IMR-90 (cell line): ENCODE data around the gene METTL15. TPM values are rescaled to one million over a fixed set of nuclear protein-coding genes. Genes with fewer than 3 reads are reported as not detected.

ENCODE experiments used
- ATAC-seq: fragments of 200-7000 bp; cut with Tn5 transposase; 2 replicates; pipeline ENCODE4 v1.9.1; 2020; ENCODE audit warnings: low read depth, mild to moderate bottlenecking, moderate library complexity
- BruUV-seq: library from RNA; stranded (reverse); fragments of 400-500 nt; replicated peaks from 2 replicates; lab custom pipeline; 2021; lab: Mats Ljungman, UMichigan
- CTCF ChIA-PET: fragments of 300-600 bp; formaldehyde crosslinking; extraction: SDS; loops from one replicate; lab custom pipeline; 2021; ENCODE audit warnings: antibody characterized with exemption; lab: Yijun Ruan, JAX
- POLR2A ChIA-PET: fragments of 300-600 bp; sonication (Branson Sonifier 250); formaldehyde crosslinking; loops from one replicate; lab custom pipeline; 2022; ENCODE audit warnings: antibody characterized with exemption; ENCODE audit not compliant: unreplicated experiment; lab: Charles Lee
- DNase-seq: peaks from one replicate; pipeline ENCODE4 v3.0.0; 2013
- H2AFZ ChIP-seq: replicated peaks from 2 replicates; pipeline ENCODE3; 2013; ENCODE audit warnings: low read length, mild to moderate bottlenecking; ENCODE audit not compliant: poor library complexity
- H2AK5ac ChIP-seq: 2 replicates; pipeline ENCODE4 v1.6.1; 2013; ENCODE audit warnings: low read depth, low read length, inconsistent platforms
- H2AK9ac ChIP-seq: replicated peaks from 2 replicates; pipeline ENCODE3; 2013; ENCODE audit warnings: mild to moderate bottlenecking, low read depth, low read length, moderate library complexity; ENCODE audit not compliant: poor library complexity
- H2BK120ac ChIP-seq: 2 replicates; pipeline ENCODE4 v1.6.1; 2013; ENCODE audit warnings: low read depth, low read length, inconsistent platforms
- H2BK15ac ChIP-seq: 3 replicates; pipeline ENCODE4 v1.6.1; 2013; ENCODE audit warnings: low read depth, low read length, inconsistent platforms
- H2BK20ac ChIP-seq: 2 replicates; pipeline ENCODE4 v1.6.1; 2013; ENCODE audit warnings: low read depth, mild to moderate bottlenecking, inconsistent platforms, low read length, moderate library complexity
- H2BK5ac ChIP-seq: 2 replicates; pipeline ENCODE4 v1.6.1; 2013; ENCODE audit warnings: mild to moderate bottlenecking, low read depth, low read length, inconsistent platforms; ENCODE audit not compliant: poor library complexity, severe bottlenecking
- H3K14ac ChIP-seq: replicated peaks from 2 replicates; pipeline ENCODE4 v1.6.1; 2013; ENCODE audit warnings: low read depth, low read length, inconsistent platforms
- H3K18ac ChIP-seq: 2 replicates; pipeline ENCODE4 v1.6.1; 2013; ENCODE audit warnings: low read depth, low read length, control low read depth
- H3K23ac ChIP-seq: 2 replicates; pipeline ENCODE4 v1.6.1; 2013; ENCODE audit warnings: low read depth, low read length, inconsistent platforms
- H3K27ac ChIP-seq: 2 replicates; pipeline ENCODE4 v1.5.1; 2013; ENCODE audit warnings: mild to moderate bottlenecking, control low read depth, low read length; ENCODE audit not compliant: insufficient read depth
- H3K27me3 ChIP-seq: 2 replicates; pipeline ENCODE4 v1.6.1; 2013; ENCODE audit warnings: low read length; ENCODE audit not compliant: control insufficient read depth, insufficient read depth
- H3K36me3 ChIP-seq: 2 replicates; pipeline ENCODE4 v1.6.1; 2013; ENCODE audit warnings: low read length, mixed read lengths; ENCODE audit not compliant: control insufficient read depth, insufficient read depth
- H3K4ac ChIP-seq: 2 replicates; pipeline ENCODE4 v1.6.1; 2013; ENCODE audit warnings: low read depth, low read length, inconsistent platforms
- H3K4me1 ChIP-seq: 2 replicates; pipeline ENCODE4 v1.6.1; 2013; ENCODE audit warnings: low read length, mixed read lengths; ENCODE audit not compliant: control insufficient read depth, insufficient read depth
- H3K4me2 ChIP-seq: 2 replicates; pipeline ENCODE4 v1.6.1; 2013; ENCODE audit warnings: low read depth, mild to moderate bottlenecking, control low read depth, low read length, moderate library complexity
- H3K4me3 ChIP-seq: 2 replicates; pipeline ENCODE4 v1.5.1; 2013; ENCODE audit warnings: low read depth, mild to moderate bottlenecking, control low read depth, low read length, moderate library complexity; ENCODE audit not compliant: insufficient read depth
- H3K56ac ChIP-seq: 2 replicates; pipeline ENCODE4 v1.6.1; 2013; ENCODE audit warnings: low read length, inconsistent platforms; ENCODE audit not compliant: insufficient read depth; ENCODE audit errors: extremely low read depth
- H3K79me1 ChIP-seq, 2 experiments: 2 replicates each; pipeline ENCODE4 v1.6.1; 2013; ENCODE audit warnings: low read length in 2 of 2, inconsistent platforms in 1 of 2, low read depth in 1 of 2
- H3K9ac ChIP-seq: 2 replicates; pipeline ENCODE4 v1.6.1; 2013; ENCODE audit warnings: low read depth, low read length, control low read depth
- H3K9me1 ChIP-seq: 2 replicates; pipeline ENCODE4 v1.6.1; 2013; ENCODE audit warnings: low read length, inconsistent platforms; ENCODE audit not compliant: insufficient read depth
- H3K9me3 ChIP-seq: 2 replicates; pipeline ENCODE4 v1.6.1; 2013; ENCODE audit warnings: low read length; ENCODE audit not compliant: control insufficient read depth, insufficient read depth
- H4K20me1 ChIP-seq: 2 replicates; pipeline ENCODE4 v1.6.1; 2013; ENCODE audit warnings: low read length, inconsistent platforms; ENCODE audit not compliant: insufficient read depth
- H4K5ac ChIP-seq: 2 replicates; pipeline ENCODE4 v1.6.1; 2013; ENCODE audit warnings: mild to moderate bottlenecking, low read depth, low read length, control low read depth
- H4K8ac ChIP-seq, 2 experiments: 2 replicates each; pipeline ENCODE4 v1.6.1; 2013; ENCODE audit warnings: low read depth in 2 of 2, low read length in 2 of 2, control low read depth in 1 of 2, inconsistent platforms in 1 of 2
- H4K91ac ChIP-seq: 2 replicates; pipeline ENCODE4 v1.6.1; 2013; ENCODE audit warnings: low read depth, low read length, inconsistent platforms; ENCODE audit not compliant: insufficient read depth
- CEBPB ChIP-seq: IDR thresholded peaks from 2 replicates; pipeline ENCODE4 v1.6.1; 2012; ENCODE audit warnings: low read depth, low read length, improper control_type of control experiment
- CHD1 ChIP-seq: IDR thresholded peaks from 2 replicates; pipeline ENCODE4 v1.6.1; 2012; ENCODE audit warnings: low read depth, low read length, improper control_type of control experiment
- NFE2L2 ChIP-seq: fragments of 150-350 bp; IDR thresholded peaks from 2 replicates; pipeline ENCODE4 v1.6.1; 2016; ENCODE audit warnings: low read depth, mild to moderate bottlenecking, low read length
- RAD21 ChIP-seq: IDR thresholded peaks from 2 replicates; pipeline ENCODE4 v1.6.1; 2012; ENCODE audit warnings: low read length, improper control_type of control experiment
- SMC3 ChIP-seq: fragments of 150-350 bp; IDR thresholded peaks from 2 replicates; pipeline ENCODE4 v1.6.1; 2016; ENCODE audit warnings: low read depth, mild to moderate bottlenecking, antibody characterized with exemption, low read length, moderate library complexity
- WGBS, 2 experiments: methylation state at CpG; one replicate each; pipeline versions ENCODE4 v1.1.5 to v1.1.7; 2013; ENCODE audit warnings: missing lambda C conversion rate in 2 of 2; ENCODE audit not compliant: insufficient read length in 1 of 2; ENCODE audit errors: extremely low coverage in 2 of 2; 5-methylcytosine and 5-hydroxymethylcytosine counted together
- dilution Hi-C: fragments of 300-500 bp; cut with HindIII; formaldehyde crosslinking; loops from one replicate; pipeline ENCODE4 v1.14.3; 2018; ENCODE audit warnings: low sequenced_read_pairs; ENCODE audit not compliant: unreplicated experiment
- in situ Hi-C: fragments of 300-500 bp; cut with MboI; formaldehyde crosslinking; loops from 3 replicates; pipeline ENCODE4 v1.14.3; 2019; ENCODE audit warnings: low sequenced_read_pairs, inconsistent platforms, mixed read lengths
- intact Hi-C: fragments of 100-400 bp; cut with micrococcal nuclease; formaldehyde crosslinking; loops from 2 replicates; pipeline ENCODE4 v1.10.0; 2022
- polyA plus RNA-seq, 3 experiments: library from polyadenylated mRNA; depleted of rRNA; stranded (reverse); fragments of >200 nt; gene quantifications; 2 replicates each; pipeline ENCODE4 v1.2.3, GENCODE V29; 2012; ENCODE audit warnings: low replicate concordance in 1 of 3
- total RNA-seq: library from RNA; depleted of rRNA; stranded (reverse); fragments of >200 nt; gene quantifications from 2 replicates; pipeline ENCODE4 v1.2.3, GENCODE V29; 2012

Gene METTL15
- total and polyA plus RNA-seq, 2 of the 4 experiments (the other 2 are of a cell fraction): 6.5 to 30.5 TPM

- Histone ChIP-seq H3K9me3 (no peaks in the 10 kb centered on the region), H2AFZ (no peak overlapping the region), H2BK120ac (peak overlapping the region; percentile 93), H3K27me3 (no peaks in the 10 kb centered on the region), H4K91ac (peak overlapping the region; percentile 79), H3K23ac (peak overlapping the region; percentile 11; the same call in 1 of the 2 replicates), H3K4ac (peak overlapping the region; percentile 61; the same call in 1 of the 2 replicates), H2BK20ac (peak overlapping the region; percentile 87), H4K20me1 (no peaks in the 10 kb centered on the region), H3K36me3 (peaks cover 4% of the 10 kb centered on the region; the same call in 1 of the 2 replicates), H3K14ac (peak overlapping the region; percentile 66), H3K9ac (no peak overlapping the region), H3K9me1 (no peaks in the 10 kb centered on the region), H2BK15ac (peak overlapping the region; percentile 93; the same call in 2 of the 3 replicates), H3K4me2 (no peak overlapping the region), H3K79me1 (peaks cover 22 to 37% of the 10 kb centered on the region in 2 experiments), H4K8ac (peak overlapping the region; percentile 73 to 88), H2AK9ac (no peak overlapping the region), H3K18ac (peak overlapping the region; percentile 87), H3K56ac (peak overlapping the region; percentile 63), H3K4me1 (peaks cover 3% of the 10 kb centered on the region; the same call in 1 of the 2 replicates), H3K4me3 (no peak overlapping the region), H2AK5ac (peak overlapping the region; percentile 80; the same call in 1 of the 2 replicates), H2BK5ac (peak overlapping the region; percentile 97), H3K27ac (peak overlapping the region; percentile 62), H4K5ac (peak overlapping the region; percentile 89)
- intact Hi-C loops: no loop called here
- DNase-seq (peak; percentile 45), ATAC-seq (peak; percentile 9)
- no CpG with 5 or more reads among the region's 5 CpGs for WGBS, 2 experiments
- in situ Hi-C loops: no loop called here
- ChIA-PET POLR2A (interaction anchor here (0.6 to 1.8 kb wide), 2 partner anchors 391 to 393 kb away, joined by 3 to 4 read pairs; no protein-coding TSS in a partner anchor), CTCF (no interaction called here)
- dilution Hi-C loops: no loop called here
- BruUV-seq: no TSS peak
- TF ChIP-seq NFE2L2: no peak
- TF ChIP-seq CHD1: no peak
- no peak for TF ChIP-seq CEBPB
- no peak for TF ChIP-seq SMC3
- no peak for TF ChIP-seq RAD21
Measured at GRCh38 chr11:28089378-28089777, 18.8 kb upstream of the METTL15 start.
